ENCODE results near the gene NEURL4.
"Not testable (repeated sequence)": the region's sequence is repeated elsewhere in the genome, so short reads cannot be mapped to it uniquely, and the experiment has no call there.

The NEURL4 gene

GRCh38 chr17:7328840-7329373 lies at the start of gene NEURL4:
NEURL4 (minus strand) TSS chr17:7329335; CDS start chr17:7329312, 23 bp downstream.
- DNase-seq = peak; percentile 55

- no peak for DNase-seq
Measured at GRCh38 chr17:7374353-7374752, 45.2 kb upstream of the NEURL4 start.

- DNase-seq = no peak
Measured at GRCh38 chr17:7370853-7371252, 41.7 kb upstream of the NEURL4 start.

GRCh38 chr17:7369825-7370224 lies 40.7 kb upstream of the NEURL4 start:
- DNase-seq = no peak

GRCh38 chr17:7368599-7368994 lies 39.5 kb upstream of the NEURL4 start:
- DNase-seq = not testable (repeated sequence)

GRCh38 chr17:7367918-7368598 lies 38.9 kb upstream of the NEURL4 start:
- DNase-seq = no peak

- DNase-seq = no peak
Measured at GRCh38 chr17:7367083-7367482, 37.9 kb upstream of the NEURL4 start.

- not testable (repeated sequence) for DNase-seq
Measured at GRCh38 chr17:7365963-7366362, 36.8 kb upstream of the NEURL4 start.

GRCh38 chr17:7363311-7363710 lies 34.2 kb upstream of the NEURL4 start:
- no peak for DNase-seq

- no peak for DNase-seq
Measured at GRCh38 chr17:7361906-7362305, 32.8 kb upstream of the NEURL4 start.

- DNase-seq = no peak
Measured at GRCh38 chr17:7357381-7357780, 28.2 kb upstream of the NEURL4 start.

GRCh38 chr17:7356756-7357155 lies 27.6 kb upstream of the NEURL4 start:
- DNase-seq = no peak

GRCh38 chr17:7356072-7356549 lies 27.0 kb upstream of the NEURL4 start:
- DNase-seq = peak; percentile 92

GRCh38 chr17:7355573-7355972 lies 26.4 kb upstream of the NEURL4 start:
- no peak for DNase-seq

- DNase-seq = no peak
Measured at GRCh38 chr17:7355053-7355452, 25.9 kb upstream of the NEURL4 start, which contains the start of gene TMEM95. TMEM95 (plus strand) TSS chr17:7355156; CDS start chr17:7355205, 49 bp downstream.

- DNase-seq = peak; percentile 55
Measured at GRCh38 chr17:7354262-7354843, 25.2 kb upstream of the NEURL4 start.

- no peak for DNase-seq
Measured at GRCh38 chr17:7352910-7353635, 23.9 kb upstream of the NEURL4 start.

GRCh38 chr17:7352503-7352889 lies 23.4 kb upstream of the NEURL4 start:
- no peak for DNase-seq

- peak; percentile 80 for DNase-seq
Measured at GRCh38 chr17:7351665-7352502, 22.7 kb upstream of the NEURL4 start, which contains the start of gene KCTD11. KCTD11 (plus strand) TSS chr17:7352162.

- no peak for DNase-seq
Measured at GRCh38 chr17:7348478-7349242, 19.5 kb upstream of the NEURL4 start.

- DNase-seq = no peak
Measured at GRCh38 chr17:7347630-7348477, 18.7 kb upstream of the NEURL4 start.
